HepG2 (cell line): Measurements from ENCODE around the gene GALNT17.

Source experiments
- ATF3 ChIP-seq: sonication (generic); formaldehyde crosslinking; IDR thresholded peaks from 2 replicates; pipeline ENCODE4 v1.4.0; 2020; ENCODE audit warnings: missing genetic modification reagents
- CBX5 ChIP-seq: sonication (generic); formaldehyde crosslinking; IDR thresholded peaks from 2 replicates; pipeline ENCODE4 v1.4.0; 2020; ENCODE audit warnings: missing genetic modification reagents, borderline replicate concordance
- HMGXB3 ChIP-seq: sonication (generic); formaldehyde crosslinking; IDR thresholded peaks from 2 replicates; pipeline ENCODE4 v1.4.0; 2020; ENCODE audit warnings: missing genetic modification reagents, borderline replicate concordance
- MEF2D ChIP-seq: sonication (generic); formaldehyde crosslinking; IDR thresholded peaks from 2 replicates; pipeline ENCODE4 v1.5.1; 2020; ENCODE audit warnings: mild to moderate bottlenecking, missing genetic modification reagents
- NCOR1 ChIP-seq: fragments of 200-600 bp; sonication (generic); IDR thresholded peaks from 2 replicates; pipeline ENCODE4 v1.7.0; 2017; ENCODE audit warnings: antibody characterized with exemption, low read length, borderline replicate concordance
- TCF7L2 ChIP-seq: IDR thresholded peaks from 2 replicates; pipeline ENCODE4 v1.6.1; 2011; ENCODE audit warnings: mild to moderate bottlenecking, low read depth, low read length, moderate library complexity
- ZMYM4 ChIP-seq: sonication (generic); formaldehyde crosslinking; IDR thresholded peaks from 2 replicates; pipeline ENCODE4 v1.8.1; 2023; ENCODE audit warnings: mild to moderate bottlenecking, missing genetic modification reagents
- ZNF225 ChIP-seq: sonication (generic); formaldehyde crosslinking; IDR thresholded peaks from 2 replicates; pipeline ENCODE4 v1.4.0; 2020; ENCODE audit warnings: mild to moderate bottlenecking, missing genetic modification reagents

- TF ChIP-seq HMGXB3 (CRISPR knock-in tag) (no peak), TCF7L2 (no peak), ZNF225 (CRISPR knock-in tag) (no peak), ATF3 (no peak), CBX5 (no peak), ZMYM4 (CRISPR knock-in tag) (no peak), MEF2D (CRISPR knock-in tag) (no peak), NCOR1 (no peak)
Observed at GRCh38 chr7:71338866-71339265, 206.9 kb downstream of the GALNT17 start.
